GM23338 (cell line): ENCODE data around the gene RPS4Y1.

Experiments
- CREB1 ChIP-seq: fragments of 250-450 bp; sonication (Bioruptor Pico); IDR thresholded peaks from 2 replicates; pipeline ENCODE4 v1.5.0; 2020; ENCODE audit warnings: low read depth, mild to moderate bottlenecking, moderate library complexity
- CTCF ChIP-seq, 2 experiments: fragments of 200-600 bp in 1 of 2; sonication (generic) in 1 of 2; conservative IDR thresholded peaks; 2 replicates each; pipeline versions ENCODE4 v1.5.1 to v1.6.1; 2016 to 2017; ENCODE audit warnings: antibody characterized with exemption in 2 of 2, low read depth in 2 of 2, mild to moderate bottlenecking in 2 of 2, moderate library complexity in 1 of 2
- EZH2 ChIP-seq: fragments of 200-600 bp; sonication (generic); IDR thresholded peaks from one replicate; pipeline ENCODE4 v1.8.0; 2017; ENCODE audit warnings: antibody characterized with exemption, mild to moderate bottlenecking, low read depth; ENCODE audit not compliant: unreplicated experiment
- EZH2phosphoT487 ChIP-seq: fragments of 200-600 bp; sonication (generic); IDR thresholded peaks from one replicate; pipeline ENCODE4 v1.8.1; 2018; ENCODE audit warnings: antibody characterized with exemption; ENCODE audit not compliant: unreplicated experiment
- NANOG ChIP-seq: IDR thresholded peaks from 2 replicates; pipeline ENCODE4 v1.6.1; 2016; ENCODE audit warnings: antibody characterized with exemption, borderline replicate concordance
- POLR2AphosphoS5 ChIP-seq: IDR thresholded peaks from 2 replicates; pipeline ENCODE4 v1.6.1; 2016; ENCODE audit warnings: antibody characterized with exemption, low read depth

GRCh38 chrY:2885880-2886279 lies 44.5 kb downstream of the RPS4Y1 start:
- TF ChIP-seq POLR2AphosphoS5 (no peak), CTCF (conservative IDR thresholded peaks at IDR 0.05; ENCODE audit: low read depth in 2 of 2) (no peak), EZH2 (no peak), CREB1 (no peak), EZH2phosphoT487 (no peak), NANOG (no peak)
